GM18907 (cell line): ENCODE data around the gene BRAF.
"Not testable (repeated sequence)": the region's sequence is repeated elsewhere in the genome, so short reads cannot be mapped to it uniquely, and the experiment has no call there.

ENCODE experiments used
- ATAC-seq: cut with Tn5 transposase; IDR thresholded peaks from one replicate; pipeline ENCODE4 v1.9.1; 2021; ENCODE audit warnings: mild to moderate bottlenecking, moderate library complexity; ENCODE audit not compliant: unreplicated experiment

The BRAF gene

GRCh38 chr7:140920745-140921144, 4.0 kb downstream of the BRAF start:
- no peak for ATAC-seq

- no peak for ATAC-seq
Observed at GRCh38 chr7:140918236-140918635, 6.5 kb downstream of the BRAF start.

GRCh38 chr7:140917258-140917657, 7.5 kb downstream of the BRAF start:
- no peak for ATAC-seq

DNA sequence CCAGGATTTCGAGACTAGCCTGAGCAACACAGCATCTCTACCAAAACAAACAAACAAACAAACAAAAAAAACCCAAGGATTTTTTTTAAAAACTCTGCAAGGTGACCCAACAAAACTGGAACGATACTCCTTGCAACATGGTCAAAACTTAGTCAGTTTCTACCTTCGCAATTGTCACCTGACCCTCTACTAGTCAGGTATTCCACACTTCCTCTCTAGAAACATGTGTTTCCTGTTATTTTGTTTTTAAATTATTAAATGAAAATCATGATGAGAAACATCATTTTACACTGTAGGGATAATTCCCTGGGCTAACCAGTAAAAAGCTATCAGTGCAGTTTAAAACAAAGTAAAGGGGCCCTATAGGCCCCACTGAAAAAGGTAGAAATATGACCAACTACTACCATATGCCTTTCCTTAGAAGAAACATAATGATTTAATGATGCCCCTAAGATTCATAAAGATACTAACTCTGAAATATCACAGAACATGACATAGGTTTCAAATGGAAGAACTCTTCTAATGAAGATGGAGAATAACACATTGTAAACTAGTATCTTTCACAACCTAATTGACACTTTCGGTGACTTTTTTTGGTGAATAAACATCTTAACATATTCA, 8.7 kb downstream of the BRAF start:
- ATAC-seq: no peak

DNA sequence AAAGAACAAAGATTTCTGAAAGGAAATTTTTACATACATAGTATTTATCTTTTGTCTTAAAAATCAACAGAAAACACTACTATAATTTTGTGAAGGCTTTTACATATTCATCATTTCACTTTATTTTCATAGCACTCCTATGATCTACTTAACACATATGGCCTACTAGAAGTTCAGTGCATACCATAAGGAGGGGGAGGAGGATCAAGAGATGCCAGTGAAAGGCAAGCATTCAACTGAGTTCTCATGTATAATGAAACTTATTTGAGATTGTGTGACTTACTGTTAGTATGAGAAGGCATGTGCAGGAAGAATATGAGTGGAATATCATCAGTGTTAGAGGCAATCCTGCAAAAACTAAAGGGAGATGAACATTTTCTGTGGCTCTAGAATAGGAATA, 10.6 kb downstream of the BRAF start:
- no peak for ATAC-seq

DNA sequence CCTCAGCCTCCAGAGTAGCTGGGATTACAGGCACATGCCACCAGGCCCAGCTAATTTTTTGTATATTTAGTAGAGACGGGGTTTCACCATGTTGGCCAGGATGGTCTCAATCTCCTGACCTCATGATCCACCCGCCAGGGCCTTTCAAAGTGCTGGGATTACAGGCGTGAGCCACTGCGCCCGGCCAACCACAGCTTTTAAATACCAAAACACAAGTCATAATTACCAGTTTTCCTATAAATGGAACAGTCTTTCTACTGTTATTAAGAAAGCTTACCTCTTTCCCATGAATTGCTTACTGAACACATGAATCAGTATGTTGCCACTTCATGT, 11.2 kb downstream of the BRAF start:
- not testable (repeated sequence) for ATAC-seq

- no peak for ATAC-seq
Observed at GRCh38 chr7:140911746-140912145, 13.0 kb downstream of the BRAF start.

- no peak for ATAC-seq
Observed at GRCh38 chr7:140909476-140910161, 15.1 kb downstream of the BRAF start.

GRCh38 chr7:140908361-140908760, 16.4 kb downstream of the BRAF start:
- ATAC-seq: no peak

DNA sequence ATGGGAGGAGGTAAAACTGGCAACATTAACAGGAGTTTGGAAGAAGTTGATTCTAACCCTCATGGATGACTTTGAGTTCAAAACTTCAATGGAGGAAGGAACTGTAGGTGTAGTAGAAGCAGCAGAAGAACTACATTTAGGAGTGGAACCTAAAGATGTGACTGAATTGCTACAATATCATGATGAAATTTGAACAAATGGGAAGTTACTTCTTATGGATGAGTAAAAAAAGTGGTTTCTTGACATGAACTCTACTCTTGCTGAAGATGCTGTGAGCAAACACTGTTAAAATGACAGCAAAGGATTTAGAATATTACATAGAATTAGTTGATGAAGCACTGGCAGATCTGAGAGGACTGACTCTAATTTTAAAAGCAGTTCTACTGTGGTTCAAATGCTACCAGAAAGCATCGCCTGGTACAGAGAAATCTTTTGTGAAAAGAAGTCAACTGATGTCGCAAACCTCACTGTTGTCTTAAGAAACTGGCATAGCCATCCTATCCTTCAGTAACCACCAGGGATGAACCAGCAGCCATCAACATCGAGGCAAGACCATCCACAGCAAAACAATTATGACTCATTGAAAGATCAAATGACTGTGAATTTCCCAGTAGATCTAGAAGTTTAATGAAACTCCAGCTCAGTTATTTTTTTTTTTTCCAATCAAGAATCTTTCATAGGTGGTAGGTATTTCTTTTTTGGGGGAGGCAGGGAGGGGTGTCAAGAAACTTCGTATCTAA, 20.8 kb downstream of the BRAF start:
- no peak for ATAC-seq

DNA sequence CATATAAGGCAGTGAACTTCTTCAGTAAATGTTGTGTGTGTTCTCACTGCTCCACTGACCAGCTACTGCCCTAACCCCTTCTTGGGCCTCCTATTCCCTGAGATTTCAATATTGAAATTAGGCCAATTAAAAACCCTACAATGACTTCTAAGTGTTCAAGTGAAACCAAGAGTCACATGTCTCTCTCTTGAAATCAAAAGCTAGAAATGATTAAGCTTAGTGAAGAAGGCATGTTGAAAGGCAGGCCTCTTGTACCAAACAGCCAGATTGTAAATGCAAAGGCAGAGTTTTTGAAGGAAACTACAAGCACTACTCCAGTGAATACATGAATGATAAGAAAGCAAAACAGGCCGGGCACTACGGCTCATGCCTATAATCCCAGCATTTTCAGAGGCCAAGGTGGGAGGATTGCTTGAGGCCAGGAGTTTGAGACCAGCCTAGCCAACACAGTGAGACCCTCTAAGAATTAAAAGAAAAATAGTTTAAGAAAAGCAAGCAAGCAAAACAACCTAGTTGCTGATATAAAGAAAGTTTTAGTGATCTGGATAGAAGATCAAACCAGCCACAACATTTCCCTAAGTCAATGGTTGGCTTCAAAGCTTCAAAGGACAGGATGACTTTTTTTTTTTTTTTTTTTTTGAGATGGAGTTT, 22.3 kb downstream of the BRAF start:
- peak; percentile 85 for ATAC-seq

DNA sequence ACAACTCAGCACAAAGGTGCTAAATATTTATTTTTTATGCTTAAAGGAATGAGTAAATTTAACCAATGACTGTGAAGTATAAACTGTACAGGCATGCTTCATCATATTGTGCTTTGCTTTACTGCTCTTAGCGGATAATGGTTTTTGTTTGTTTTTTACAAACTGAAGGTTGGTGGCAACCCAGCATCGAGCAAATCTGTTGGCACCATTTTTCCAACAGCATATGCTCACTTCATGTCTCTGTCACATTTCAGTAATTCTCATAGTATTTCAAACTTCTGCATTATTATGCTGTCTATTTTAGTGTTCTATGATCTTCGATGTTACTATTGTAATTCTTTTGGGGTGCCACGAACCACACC, 22.8 kb downstream of the BRAF start:
- ATAC-seq: peak; percentile 8

DNA sequence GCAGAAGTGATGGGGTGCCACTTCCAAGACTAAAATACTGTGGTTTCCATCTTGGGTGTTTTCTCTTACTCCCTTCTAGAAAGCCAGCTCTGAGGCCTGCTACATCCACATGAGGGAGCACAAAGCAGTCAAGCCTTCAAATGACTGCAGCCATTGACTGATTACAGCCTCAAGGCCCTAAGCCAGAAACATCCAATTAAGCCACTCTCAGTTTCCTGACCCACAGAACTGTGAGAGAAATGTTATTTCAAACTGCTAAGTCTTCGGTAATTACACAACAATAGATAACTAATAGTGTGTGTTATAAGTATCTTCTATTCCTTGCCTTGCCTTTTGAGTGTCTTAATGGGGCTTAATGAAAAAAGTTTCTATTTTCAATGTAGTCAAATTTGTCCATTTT, 24.8 kb downstream of the BRAF start:
- ATAC-seq: no peak

GRCh38 chr7:140898786-140899536, 25.8 kb downstream of the BRAF start:
- ATAC-seq: no peak

- no peak for ATAC-seq
Observed at GRCh38 chr7:140896996-140897395, 27.7 kb downstream of the BRAF start.

DNA sequence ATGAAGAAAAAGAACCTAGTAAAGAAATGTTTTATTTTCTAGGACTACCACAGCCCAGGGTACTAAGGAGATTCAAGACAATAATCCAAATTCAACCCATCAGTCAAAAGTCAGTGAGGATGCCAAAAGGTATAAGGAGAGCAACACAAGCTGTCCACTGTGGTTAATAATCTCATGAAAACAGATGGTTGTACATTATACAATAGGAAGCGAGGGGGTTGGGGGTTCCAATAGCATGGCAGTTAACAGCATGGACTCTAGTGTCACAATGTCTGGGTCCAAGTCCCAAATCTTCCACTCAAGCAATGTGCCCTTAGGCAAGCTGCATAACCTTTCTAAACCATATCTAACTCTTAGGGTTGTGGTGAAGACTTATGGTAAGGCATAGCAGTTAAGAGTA, 35.1 kb downstream of the BRAF start:
- ATAC-seq: peak; percentile 64

GRCh38 chr7:140889150-140889549, 35.6 kb downstream of the BRAF start:
- ATAC-seq: no peak

DNA sequence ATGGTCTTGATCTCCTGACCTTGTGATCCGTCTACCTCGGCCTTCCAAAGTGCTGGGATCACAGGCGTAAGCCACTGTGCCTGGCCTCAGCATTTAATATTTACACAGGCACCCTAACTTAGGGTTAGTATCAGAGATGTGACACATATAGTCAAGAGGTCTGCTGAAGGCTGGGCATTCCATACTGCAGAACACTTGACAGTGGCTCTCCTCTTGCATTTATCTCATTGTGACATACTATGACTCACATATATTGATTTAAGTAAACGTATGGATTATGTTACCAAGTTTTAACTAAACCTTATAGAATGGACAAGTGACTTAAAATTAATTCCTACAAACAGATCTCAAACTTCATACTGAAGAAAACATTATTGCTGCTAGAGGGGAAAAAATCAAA, 36.6 kb downstream of the BRAF start:
- no peak for ATAC-seq

DNA sequence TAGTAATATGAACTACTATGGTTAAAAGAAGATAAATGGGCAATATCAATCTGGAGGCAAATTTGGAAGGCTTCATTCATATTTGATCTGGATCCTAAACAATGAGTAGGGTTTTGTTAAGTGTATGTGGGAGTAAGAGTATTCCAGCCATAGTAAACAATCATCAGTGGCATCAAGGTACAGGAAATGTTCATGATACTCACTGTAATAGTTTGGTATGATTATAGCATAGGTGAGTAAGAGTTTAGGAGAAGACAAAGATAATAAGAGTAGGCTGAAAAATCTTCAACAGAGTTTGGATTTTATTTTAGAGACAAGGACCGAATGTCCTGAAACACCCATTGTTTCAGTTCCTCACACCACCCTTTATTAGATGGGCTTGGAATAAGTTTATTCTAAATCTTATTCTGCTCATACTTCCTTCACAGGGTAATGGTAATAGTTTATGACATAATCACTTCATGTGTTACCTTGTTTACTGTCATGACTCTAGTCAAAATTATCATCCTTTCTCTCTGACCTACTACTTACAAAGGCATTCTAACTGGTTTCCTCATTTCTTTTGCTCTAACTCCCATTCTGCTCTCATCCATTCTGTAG, 38.9 kb downstream of the BRAF start:
- no peak for ATAC-seq

- ATAC-seq: no peak
Observed at GRCh38 chr7:140883378-140883777, 41.4 kb downstream of the BRAF start.

- not testable (repeated sequence) for ATAC-seq
Observed at GRCh38 chr7:140882834-140883233, 41.9 kb downstream of the BRAF start.
